GM18507 (cell line): ENCODE data around the gene SEL1L2.

Experiments used
- DNase-seq: peaks from one replicate; pipeline ENCODE4 v3.0.0; 2011; ENCODE audit warnings: low read depth; ENCODE audit not compliant: insufficient read length; ENCODE audit errors: extremely low spot score
- FAIRE-seq: peaks from 2 replicates; lab custom pipeline; 2011; peaks lifted over from hg19 to GRCh38; lab: Jason Lieb, UNC

The SEL1L2 gene

DNA sequence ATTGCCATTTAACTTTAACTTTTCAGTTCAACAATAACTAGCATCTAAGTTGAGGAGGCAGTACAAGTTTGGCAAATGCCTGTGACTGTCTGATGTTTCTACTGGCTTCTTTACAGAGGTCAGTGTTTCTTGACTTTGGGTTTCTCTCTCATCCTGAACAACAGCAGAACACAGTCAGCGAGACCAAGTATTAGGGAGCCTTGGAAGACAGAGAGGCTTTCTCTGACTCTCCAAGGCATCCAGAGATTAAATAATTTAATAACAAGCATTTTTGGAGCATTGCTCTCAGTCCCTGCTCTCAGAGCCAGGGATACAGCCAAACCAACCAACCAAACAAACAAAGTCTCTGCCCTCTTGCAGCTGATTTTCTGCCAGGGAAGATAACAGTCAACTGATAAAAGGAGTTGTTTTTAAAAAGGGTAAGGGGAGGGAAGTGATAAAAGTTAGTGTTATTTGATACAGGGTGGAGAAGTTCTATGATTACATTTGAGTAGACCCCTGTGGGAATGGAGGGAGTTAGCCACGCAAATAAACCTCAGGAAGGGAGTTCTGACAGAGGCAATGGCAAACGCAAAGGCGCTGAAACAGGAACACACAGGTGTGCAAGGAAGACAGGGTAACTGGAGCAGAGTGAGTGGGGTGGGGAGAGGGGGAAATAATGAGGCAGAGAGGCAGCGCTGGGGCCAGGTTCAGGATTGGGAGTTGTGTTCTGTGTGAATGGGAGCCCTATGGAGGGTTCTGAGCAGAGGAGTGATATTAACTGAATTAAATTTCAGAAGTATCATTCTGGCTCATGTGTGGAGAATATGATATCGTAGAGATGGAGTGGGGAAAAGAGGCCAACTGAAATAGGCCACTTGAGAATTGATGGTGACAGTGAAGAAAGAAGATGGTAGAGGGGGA lies 55.2 kb downstream of the SEL1L2 start:
- DNase-seq: no peak
- FAIRE-seq: no peak

- no peak for DNase-seq
- FAIRE-seq: no peak
Observed at GRCh38 chr20:13930281-13930680, 60.1 kb downstream of the SEL1L2 start.

GRCh38 chr20:13929836-13930235 lies 60.6 kb downstream of the SEL1L2 start:
- FAIRE-seq (no peak), DNase-seq (no peak)

- DNase-seq (no peak), FAIRE-seq (no peak)
Observed at GRCh38 chr20:13928901-13929300, 61.5 kb downstream of the SEL1L2 start.

GRCh38 chr20:13927171-13927570 lies 63.2 kb downstream of the SEL1L2 start:
- FAIRE-seq: no peak
- DNase-seq: no peak

GRCh38 chr20:13922241-13922640 lies 68.2 kb downstream of the SEL1L2 start:
- FAIRE-seq (no peak), DNase-seq (no peak)

GRCh38 chr20:13915284-13915683 lies 75.1 kb downstream of the SEL1L2 start:
- DNase-seq (no peak), FAIRE-seq (no peak)

DNA sequence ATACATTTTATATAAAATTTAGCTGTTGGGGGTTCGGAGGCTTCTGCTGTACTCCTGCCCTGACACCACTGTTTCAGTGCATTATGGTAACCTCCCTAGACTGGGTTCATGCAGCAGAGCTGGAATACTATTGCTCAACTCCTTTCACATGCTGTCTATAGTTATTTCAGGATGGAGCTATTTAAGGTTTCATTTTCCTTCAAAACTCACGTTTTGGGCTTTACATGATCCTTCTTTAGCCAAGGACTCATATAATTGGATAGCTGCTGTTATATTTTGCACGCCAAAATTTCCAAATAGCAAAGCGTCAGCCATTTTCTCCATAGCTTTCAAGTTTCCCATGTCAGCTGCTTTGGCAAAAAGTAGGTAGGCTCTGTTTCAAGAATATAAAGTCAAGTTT lies 76.8 kb downstream of the SEL1L2 start:
- FAIRE-seq (no peak), DNase-seq (no peak)

DNA sequence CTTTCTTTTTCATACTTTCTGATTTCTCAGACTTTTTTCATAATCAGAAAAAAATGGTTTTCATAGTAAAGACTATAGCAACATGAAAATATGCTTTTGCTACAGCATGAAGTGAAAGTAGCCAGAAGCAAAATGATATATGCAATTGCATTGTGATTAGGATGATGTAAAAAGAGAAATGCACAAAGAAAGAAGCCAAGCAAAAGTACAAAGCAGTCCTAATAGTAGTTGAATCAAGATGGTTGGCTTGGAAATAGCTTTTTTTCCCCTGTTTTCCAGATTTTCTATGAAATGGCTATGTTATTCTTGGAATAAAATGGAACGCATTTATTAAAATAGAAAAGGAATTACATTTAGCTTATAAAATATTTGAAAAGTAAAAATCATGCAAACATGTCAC lies 77.3 kb downstream of the SEL1L2 start:
- DNase-seq: no peak

GRCh38 chr20:13910492-13910891 lies 79.9 kb downstream of the SEL1L2 start:
- FAIRE-seq: no peak

More for the DNA sequence above, 77.3 kb downstream of the SEL1L2 start:
- no peak for FAIRE-seq

GRCh38 chr20:13909067-13909466 lies 81.3 kb downstream of the SEL1L2 start:
- DNase-seq: no peak
- no peak for FAIRE-seq

More at GRCh38 chr20:13910492-13910891, 79.9 kb downstream of the SEL1L2 start:
- no peak for DNase-seq

DNA sequence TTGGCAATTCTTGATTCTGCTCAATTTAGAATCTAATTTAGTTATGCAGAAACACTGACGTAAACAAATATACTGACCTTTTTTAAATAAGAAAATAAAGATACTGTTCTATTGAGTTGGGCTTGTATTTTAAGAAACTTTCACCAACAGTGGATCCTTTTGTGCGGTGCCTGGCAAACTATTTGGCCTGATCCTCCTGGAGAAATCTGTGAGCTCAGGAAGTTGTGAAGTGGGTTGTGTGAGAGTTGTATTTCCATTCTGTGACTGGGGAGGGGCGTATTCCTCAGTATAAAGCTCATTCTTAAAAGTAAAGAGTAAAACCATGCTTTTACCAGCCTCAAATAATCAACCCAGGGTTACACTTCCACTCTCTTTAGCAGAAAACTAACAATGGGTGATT lies 85.6 kb downstream of the SEL1L2 start:
- no peak for FAIRE-seq
- DNase-seq: no peak

GRCh38 chr20:13900496-13900895 lies 89.9 kb downstream of the SEL1L2 start:
- no peak for DNase-seq
- no peak for FAIRE-seq

GRCh38 chr20:13898012-13898612 lies 92.3 kb downstream of the SEL1L2 start:
- DNase-seq (no peak), FAIRE-seq (no peak)

GRCh38 chr20:13891575-13891974 lies 98.8 kb downstream of the SEL1L2 start:
- DNase-seq (no peak), FAIRE-seq (no peak)

GRCh38 chr20:13884803-13885202 lies 105.6 kb downstream of the SEL1L2 start:
- FAIRE-seq (no peak), DNase-seq (no peak)

- DNase-seq: no peak
- FAIRE-seq: no peak
Observed at GRCh38 chr20:13883425-13883824, 107.0 kb downstream of the SEL1L2 start.

GRCh38 chr20:13878566-13878965 lies 111.8 kb downstream of the SEL1L2 start:
- DNase-seq (no peak), FAIRE-seq (no peak)

GRCh38 chr20:13877793-13878192 lies 112.6 kb downstream of the SEL1L2 start:
- no peak for DNase-seq
- FAIRE-seq: no peak

DNA sequence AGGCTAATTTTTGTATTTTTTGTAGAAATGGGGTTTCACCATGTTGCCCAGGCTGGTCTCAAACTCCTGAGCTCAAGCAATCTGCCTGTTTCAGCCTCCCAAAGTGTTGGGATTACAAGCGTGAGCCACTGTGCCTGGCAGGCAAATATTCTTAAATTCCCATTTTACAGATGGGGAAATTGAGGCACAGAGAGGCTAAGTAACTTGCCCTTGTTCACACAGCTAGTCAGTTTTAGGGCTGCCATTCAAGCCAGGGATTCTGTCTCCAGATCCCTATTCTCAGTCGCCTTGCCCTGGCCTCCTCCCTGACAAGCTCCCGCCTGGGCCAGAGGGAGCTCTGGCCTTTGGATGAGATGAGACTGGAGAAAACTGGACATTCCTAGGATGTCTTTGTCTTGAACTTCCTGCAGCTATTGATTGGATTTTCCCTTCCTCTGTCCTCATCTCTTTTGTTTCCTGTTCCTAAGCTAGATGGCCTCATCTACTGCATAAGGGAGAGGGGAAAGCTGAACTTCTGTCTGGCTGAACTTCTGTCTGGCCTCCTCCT lies 115.1 kb downstream of the SEL1L2 start:
- no peak for FAIRE-seq
- no peak for DNase-seq
